Measurements from ENCODE around the gene DDX24. TPM values are rescaled to one million over a fixed set of nuclear protein-coding genes. Genes with fewer than 3 reads are reported as not detected.

DDX24 gene
- total RNA-seq, 1 experiment from 2014 or later: 215 TPM

GRCh38 chr14:94113908-94114588, 33.0 kb upstream of the DDX24 start:
- DNase-seq (ENCODE audit: low read depth): no peak

DNA sequence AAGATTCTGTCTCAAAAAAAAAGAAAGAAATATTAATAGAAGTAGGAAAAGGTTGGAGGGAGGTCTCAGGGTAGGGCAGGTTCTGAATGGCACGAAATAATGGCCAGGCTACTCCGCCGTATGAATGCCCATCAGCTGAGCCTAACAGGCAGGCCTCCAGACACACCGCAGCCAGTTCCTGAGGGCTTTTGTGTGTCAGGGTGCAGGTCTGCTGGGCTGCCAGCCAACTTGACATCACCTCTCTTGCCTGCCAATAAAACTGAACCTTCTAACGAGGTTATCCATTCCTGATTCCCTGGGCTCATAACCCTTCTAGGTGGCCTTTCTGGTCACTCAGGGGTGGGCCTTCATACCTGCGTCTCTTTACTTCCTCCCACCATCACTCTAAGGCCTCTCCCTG, 32.5 kb upstream of the DDX24 start:
- peak; percentile 72 for DNase-seq (ENCODE audit: low read depth)

GRCh38 chr14:94113073-94113472, 32.1 kb upstream of the DDX24 start:
- no peak for DNase-seq (ENCODE audit: low read depth)

DNA sequence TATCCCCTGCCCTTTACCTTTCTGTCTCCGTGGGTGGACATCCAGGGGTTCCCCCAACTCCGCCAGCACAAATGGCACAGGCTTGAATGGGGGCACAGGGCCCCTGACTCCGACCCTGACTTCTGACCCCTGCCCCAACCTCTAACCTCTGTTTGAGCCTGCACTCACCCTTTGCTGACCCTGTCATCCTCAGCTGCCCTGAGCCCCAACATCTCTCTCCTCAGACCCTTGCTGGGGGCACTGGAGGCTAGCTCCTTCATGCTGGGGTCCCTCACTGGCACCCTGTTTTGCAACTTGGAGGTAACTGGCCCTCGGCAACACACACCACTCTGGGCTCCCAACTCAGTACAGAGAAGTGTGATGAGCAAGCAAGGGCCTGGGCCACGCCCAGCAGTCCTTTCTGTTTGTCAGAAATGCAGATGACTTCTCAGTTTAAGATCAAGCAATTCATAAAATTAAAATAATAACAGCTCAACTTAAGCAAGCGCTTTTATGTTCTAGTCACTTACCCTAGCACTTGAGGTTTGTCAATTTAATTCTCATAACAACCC, 31.6 kb upstream of the DDX24 start:
- DNase-seq (ENCODE audit: low read depth): no peak

DNA sequence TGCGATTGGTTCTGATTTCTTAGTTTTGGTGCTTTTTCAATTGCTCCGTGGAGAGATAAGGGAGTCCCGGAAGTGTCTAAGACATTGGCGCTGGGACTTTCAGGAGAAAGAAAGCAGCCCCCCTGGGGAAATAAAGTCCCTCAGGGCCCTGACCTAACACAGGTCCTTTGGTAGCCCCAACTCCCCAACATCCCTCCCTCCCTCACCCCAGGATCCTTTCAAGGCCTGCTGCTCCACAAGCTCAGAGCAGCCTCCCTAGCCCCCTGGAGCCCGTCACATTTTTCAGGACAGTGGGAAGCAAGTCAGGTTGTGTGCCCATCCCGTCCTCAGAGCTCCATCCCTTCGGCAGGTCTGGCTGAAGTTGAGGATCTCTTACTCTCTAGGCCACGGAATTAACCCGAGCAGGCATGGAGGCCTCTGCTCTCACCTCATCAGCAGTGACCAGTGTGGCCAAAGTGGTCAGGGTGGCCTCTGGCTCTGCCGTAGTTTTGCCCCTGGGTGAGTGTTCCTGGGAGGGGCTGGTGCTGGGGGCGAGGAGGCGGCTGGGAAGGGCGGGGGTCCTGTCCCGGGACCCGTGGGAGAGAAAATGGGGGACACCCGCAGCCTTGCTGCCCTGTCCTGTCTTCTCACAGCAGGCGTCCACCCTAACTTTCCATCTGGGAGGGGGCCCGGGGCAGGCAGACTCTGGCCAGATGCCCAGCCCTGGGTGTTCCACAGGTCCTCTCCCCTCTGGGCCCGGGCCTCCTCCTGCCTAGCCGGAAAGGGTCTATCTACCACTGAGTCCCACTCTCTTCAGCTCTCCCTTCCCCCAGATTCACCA, 30.5 kb upstream of the DDX24 start:
- no peak for DNase-seq (ENCODE audit: low read depth)

DNA sequence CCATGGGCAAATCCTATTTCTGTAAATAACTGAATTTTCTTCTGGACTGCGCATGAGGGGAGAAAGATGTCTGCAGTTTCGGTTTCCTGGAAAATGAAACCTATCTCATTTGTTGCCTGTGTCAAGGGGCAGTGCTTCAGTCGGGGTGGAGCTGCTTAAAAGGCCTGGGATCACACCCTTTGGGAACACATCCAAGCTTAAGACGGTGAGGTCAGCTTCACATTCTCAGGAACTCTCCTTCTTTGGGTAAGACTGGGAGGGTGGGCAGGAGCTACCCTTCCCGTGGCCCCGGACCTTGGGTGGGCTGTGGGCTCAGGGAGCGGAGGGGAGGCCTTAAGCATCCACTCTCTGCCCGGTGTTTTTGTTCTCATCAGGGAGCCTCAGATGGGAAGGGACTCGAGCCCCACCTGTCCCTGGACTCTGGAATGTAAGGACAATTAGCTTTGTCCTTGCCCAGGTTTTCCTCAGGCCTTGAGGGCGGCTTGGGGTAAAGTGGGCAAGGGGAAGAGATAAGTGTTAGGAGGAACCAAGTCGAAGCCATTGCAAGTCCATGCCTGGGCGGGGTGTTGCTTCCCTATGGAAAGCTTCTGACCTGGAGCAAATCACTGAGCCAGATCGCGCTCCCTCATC, 29.7 kb upstream of the DDX24 start, which contains the start of gene IFI27:
TSS of gene IFI27 (plus strand) at position 185 of the 630 bp plus-strand sequence.
- DNase-seq (ENCODE audit: low read depth): peak; percentile 86

GRCh38 chr14:94109915-94110250, 28.9 kb upstream of the DDX24 start:
- DNase-seq (ENCODE audit: low read depth): no peak

GRCh38 chr14:94104731-94105130, 23.7 kb upstream of the DDX24 start:
- no peak for DNase-seq (ENCODE audit: low read depth)

GRCh38 chr14:94103554-94104150, 22.6 kb upstream of the DDX24 start:
- DNase-seq (ENCODE audit: low read depth): no peak

DNA sequence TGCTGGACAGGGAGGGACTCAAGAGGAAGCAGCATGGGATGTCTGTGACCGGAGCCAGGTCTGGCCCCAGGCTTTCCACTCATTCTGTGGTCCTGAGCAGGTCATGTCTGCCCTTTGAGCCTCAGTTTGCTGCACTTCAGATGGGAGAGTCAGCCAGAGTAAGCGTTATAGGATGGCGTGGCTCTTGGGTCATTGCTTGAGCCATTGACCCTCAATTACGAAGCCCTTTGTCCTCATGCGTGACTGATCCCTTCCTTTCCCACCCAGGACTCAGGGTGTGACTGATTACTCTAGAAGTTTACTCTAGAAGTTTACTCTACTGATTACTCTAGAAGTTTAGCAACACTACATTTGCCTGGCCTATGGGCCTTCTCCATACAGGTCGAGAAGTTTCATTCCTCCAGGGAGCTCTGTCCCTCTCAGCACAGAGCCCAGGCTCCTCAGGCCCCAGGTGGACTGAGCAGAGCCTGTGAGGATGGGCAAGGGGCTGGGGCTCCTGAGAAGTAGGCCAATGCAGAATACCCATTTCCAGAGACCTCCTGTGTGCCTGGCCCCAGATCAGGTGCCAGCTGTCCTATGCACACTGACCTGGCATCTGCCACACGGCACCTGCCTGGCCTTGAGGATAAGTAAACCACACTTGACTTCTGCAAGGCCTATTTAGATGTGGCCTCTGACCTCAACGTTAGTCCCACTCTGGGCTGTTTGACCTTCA, 21.9 kb upstream of the DDX24 start:
- DNase-seq (ENCODE audit: low read depth): no peak

- DNase-seq (ENCODE audit: low read depth): no peak
Measured at GRCh38 chr14:94101748-94102147, 20.7 kb upstream of the DDX24 start.

DNA sequence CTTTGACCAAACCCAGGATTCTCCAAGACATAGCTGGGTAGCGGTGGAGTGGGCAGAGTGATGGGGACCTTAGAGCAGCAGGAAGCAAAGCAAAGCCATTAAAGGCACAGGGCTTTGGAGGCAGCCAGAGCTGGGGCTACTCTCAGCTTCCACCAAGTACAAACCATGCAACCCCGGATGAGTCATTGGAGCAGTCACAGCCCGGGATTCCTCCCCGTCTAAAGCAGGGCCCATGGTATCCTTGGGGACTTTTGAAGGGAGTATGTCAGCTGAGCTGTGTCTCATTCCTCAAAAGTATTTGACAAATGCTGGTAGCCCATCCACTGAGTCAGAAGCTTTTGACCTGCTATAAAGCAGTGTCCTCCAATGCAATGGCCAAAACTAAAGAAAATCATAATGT, 19.8 kb upstream of the DDX24 start:
- DNase-seq (ENCODE audit: low read depth): peak; percentile 69

DNA sequence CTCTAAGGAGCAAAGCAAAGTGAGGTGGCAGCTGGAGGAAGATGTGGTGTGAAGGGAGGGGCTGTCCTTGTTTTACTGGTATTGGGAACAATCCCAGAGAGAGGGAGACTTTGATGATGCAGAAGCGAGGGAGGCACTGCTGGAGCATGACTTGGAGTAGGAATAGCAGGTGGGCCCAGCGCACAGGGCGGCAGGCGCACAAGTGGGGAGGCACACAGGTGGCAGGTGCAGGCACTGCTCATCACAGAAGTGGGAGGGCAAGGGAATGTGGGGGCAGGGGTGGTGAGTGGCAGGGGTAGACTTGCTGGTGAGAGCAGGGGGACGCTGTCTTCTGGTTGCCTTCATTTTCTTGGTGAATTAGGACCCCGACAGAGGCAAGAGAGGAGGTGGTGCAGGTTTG, 18.0 kb upstream of the DDX24 start:
- no peak for DNase-seq (ENCODE audit: low read depth)

GRCh38 chr14:94098326-94098992, 17.5 kb upstream of the DDX24 start:
- DNase-seq (ENCODE audit: low read depth): no peak

DNA sequence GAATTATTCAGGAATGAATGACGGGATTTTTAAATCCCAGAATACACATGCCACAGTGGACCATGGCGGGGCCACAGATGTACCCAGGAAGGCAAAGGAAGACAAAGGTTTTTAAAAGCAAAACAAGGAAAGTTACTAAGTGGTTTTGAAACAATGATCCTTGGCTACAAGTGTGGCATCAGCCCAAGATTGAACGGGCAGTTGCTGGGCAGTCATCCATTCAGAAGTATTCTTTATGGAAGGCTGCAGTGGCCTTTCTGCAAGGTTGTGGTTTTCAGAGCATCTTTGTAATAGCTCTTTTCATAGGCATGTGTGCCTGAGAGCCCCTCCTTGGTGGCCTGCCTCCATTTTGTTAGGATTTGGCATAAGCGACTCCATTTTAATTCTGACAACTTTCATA, 16.1 kb upstream of the DDX24 start:
- DNase-seq (ENCODE audit: low read depth): no peak

GRCh38 chr14:94093418-94093817, 12.4 kb upstream of the DDX24 start:
- no peak for DNase-seq (ENCODE audit: low read depth)

DNA sequence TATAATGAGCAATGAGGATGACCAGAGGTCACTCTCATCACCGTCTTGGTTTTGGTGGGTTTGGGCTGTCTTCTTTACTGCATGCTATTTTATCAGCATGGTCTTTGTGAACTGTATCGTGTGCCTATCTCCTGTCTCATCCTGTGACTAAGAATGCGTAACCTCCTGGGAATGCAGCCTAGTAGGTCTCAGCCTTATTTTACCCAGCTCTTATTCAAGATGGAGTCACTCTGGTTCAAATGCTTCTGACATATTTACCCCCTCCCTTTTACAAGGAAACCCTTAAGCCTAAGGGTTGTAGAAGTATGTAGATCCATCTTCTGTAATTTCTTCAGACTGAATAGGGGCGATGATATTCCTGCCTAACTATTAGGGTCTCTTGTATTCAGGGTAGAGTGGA, 8.5 kb upstream of the DDX24 start:
- DNase-seq (ENCODE audit: low read depth): peak; percentile 39

GRCh38 chr14:94088516-94088915, 7.5 kb upstream of the DDX24 start:
- DNase-seq (ENCODE audit: low read depth): no peak

DNA sequence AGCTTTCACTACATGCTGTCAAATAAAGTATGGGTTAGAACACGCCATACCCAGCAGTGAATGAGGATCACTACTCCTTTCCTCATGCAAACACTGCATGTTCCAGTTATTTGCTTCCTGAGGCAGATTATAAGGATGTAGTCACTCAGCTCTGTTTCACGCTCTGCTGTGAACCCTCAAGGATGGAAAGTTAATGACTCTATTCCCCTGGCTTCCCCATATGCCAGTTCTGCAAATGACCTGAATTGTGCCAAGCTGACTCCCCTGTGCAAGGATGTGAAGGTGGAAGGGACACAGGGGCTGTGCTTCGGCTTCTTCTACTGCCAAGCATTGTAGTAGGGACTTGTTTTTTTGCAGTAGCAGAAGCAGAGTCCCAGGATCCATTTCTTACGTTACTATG, 6.9 kb upstream of the DDX24 start:
- DNase-seq (ENCODE audit: low read depth): no peak

- no peak for DNase-seq (ENCODE audit: low read depth)
Measured at GRCh38 chr14:94081386-94081820, 401 bp upstream of the DDX24 start.
